GM12875 (cell line): Measurements from ENCODE around the gene CDK14.

Experiments used
- H3K4me3 ChIP-seq: one replicate; pipeline ENCODE4 v1.5.1; 2011; ENCODE audit warnings: low read depth, low read length, control low read depth
- CTCF ChIP-seq: IDR thresholded peaks from 2 replicates; pipeline ENCODE4 v1.5.1; 2011; ENCODE audit warnings: low read depth, mild to moderate bottlenecking, control low read depth, inconsistent platforms, low read length, moderate library complexity, borderline replicate concordance; ENCODE audit not compliant: insufficient read depth

The CDK14 gene

GRCh38 chr7:90771281-90771680 is 175.2 kb downstream of the CDK14 start:
- H3K4me3 ChIP-seq = no peak overlapping the region
- TF ChIP-seq CTCF = no peak

- H3K4me3 ChIP-seq = no peak overlapping the region
- no peak for TF ChIP-seq CTCF
Measured at GRCh38 chr7:90772410-90772809, 176.3 kb downstream of the CDK14 start.

- TF ChIP-seq CTCF = no peak
- no peak overlapping the region for H3K4me3 ChIP-seq
Measured at GRCh38 chr7:90773269-90773668, 177.1 kb downstream of the CDK14 start.

- no peak for TF ChIP-seq CTCF
- no peak overlapping the region for H3K4me3 ChIP-seq
Measured at GRCh38 chr7:90774706-90775105, 178.6 kb downstream of the CDK14 start.

- no peak for TF ChIP-seq CTCF
- H3K4me3 ChIP-seq = no peak overlapping the region
Measured at GRCh38 chr7:90775383-90775965, 179.4 kb downstream of the CDK14 start.

GRCh38 chr7:90777041-90777440 is 180.9 kb downstream of the CDK14 start:
- no peak for TF ChIP-seq CTCF
- H3K4me3 ChIP-seq = no peak overlapping the region

- H3K4me3 ChIP-seq = no peak overlapping the region
- no peak for TF ChIP-seq CTCF
Measured at GRCh38 chr7:90777465-90777864, 181.3 kb downstream of the CDK14 start.
